Esophagus squamous epithelium (tissue), 5 donors: Measurements from ENCODE around the gene TPCN2. TPM values are rescaled to one million over a fixed set of nuclear protein-coding genes. Genes with fewer than 3 reads are reported as not detected.

Experiments used
- DNase-seq: peaks from one replicate; lab custom pipeline; 2025; lab: John Stamatoyannopoulos, UW
- H3K27ac ChIP-seq, 4 donors: fragments of 200-600 bp; sonication (generic); one replicate each; pipeline ENCODE4 v1.5.1; 2016 to 2019; ENCODE audit warnings: mild to moderate bottlenecking in 1 of 4
- H3K27me3 ChIP-seq, 4 donors: fragments of 200-600 bp; sonication (generic); 1 replicate in 3 of 4; 2 replicates in 1 of 4; pipeline versions ENCODE4 v1.5.1 to v1.6.0; 2017 to 2021; ENCODE audit warnings: antibody characterized with exemption in 1 of 4
- H3K36me3 ChIP-seq, 3 donors: fragments of 200-600 bp; sonication (generic); one replicate each; pipeline ENCODE4 v1.5.1; 2016 to 2019
- H3K4me1 ChIP-seq, 3 donors: fragments of 200-600 bp; sonication (generic); one replicate each; pipeline ENCODE4 v1.5.1; 2017 to 2019
- H3K4me3 ChIP-seq, 4 donors: fragments of 200-600 bp; sonication (generic); 1 replicate in 3 of 4; 2 replicates in 1 of 4; pipeline ENCODE4 v1.5.1; 2016 to 2019; ENCODE audit warnings: mild to moderate bottlenecking in 2 of 4, moderate library complexity in 1 of 4
- H3K9me3 ChIP-seq, 3 donors: fragments of 200-600 bp; sonication (generic); one replicate each; pipeline ENCODE4 v1.5.1; 2016 to 2019
- POLR2A ChIP-seq, 4 donors: fragments of 450-650 bp; IDR thresholded peaks; one replicate each; pipeline ENCODE4 v1.6.1; 2017; ENCODE audit warnings: antibody characterized with exemption in 4 of 4, mild to moderate bottlenecking in 4 of 4, moderate library complexity in 3 of 4
- WGBS, 2 donors: methylation state at CpG; one replicate each; pipeline ENCODE4 v1.1.5; 2018; 5-methylcytosine and 5-hydroxymethylcytosine counted together
- intact Hi-C: fragments of 100-400 bp; cut with DNase I; formaldehyde crosslinking; loops from one replicate; pipeline ENCODE4 v1.15.0; 2022
- total RNA-seq, 4 donors: library from RNA; depleted of rRNA; stranded (reverse); fragments of >200 nt; gene quantifications; one replicate each; pipeline ENCODE4 v1.1.0, GENCODE V29; 2016
- TF ChIP-seq, protein P1 (sequence below), 6 experiments: fragments of 450-650 bp in 4 of 6; fragments of 200-600 bp in 2 of 6; sonication (generic) in 2 of 6; IDR thresholded peaks; one replicate each; pipeline ENCODE4 v1.5.1; 2016 to 2019; ENCODE audit warnings: antibody characterized with exemption in 6 of 6, mild to moderate bottlenecking in 4 of 6, moderate library complexity in 4 of 6
- donor health status: DM: yes; HTN: yes; CAD: no.

Gene TPCN2
- total RNA-seq, 4 donors from 2014 or later: 7.9 to 12.0 (median 9.1) TPM

GRCh38 chr11:69173925-69174581, 125.3 kb downstream of the TPCN2 start:
- TF ChIP-seq, protein P1, sequence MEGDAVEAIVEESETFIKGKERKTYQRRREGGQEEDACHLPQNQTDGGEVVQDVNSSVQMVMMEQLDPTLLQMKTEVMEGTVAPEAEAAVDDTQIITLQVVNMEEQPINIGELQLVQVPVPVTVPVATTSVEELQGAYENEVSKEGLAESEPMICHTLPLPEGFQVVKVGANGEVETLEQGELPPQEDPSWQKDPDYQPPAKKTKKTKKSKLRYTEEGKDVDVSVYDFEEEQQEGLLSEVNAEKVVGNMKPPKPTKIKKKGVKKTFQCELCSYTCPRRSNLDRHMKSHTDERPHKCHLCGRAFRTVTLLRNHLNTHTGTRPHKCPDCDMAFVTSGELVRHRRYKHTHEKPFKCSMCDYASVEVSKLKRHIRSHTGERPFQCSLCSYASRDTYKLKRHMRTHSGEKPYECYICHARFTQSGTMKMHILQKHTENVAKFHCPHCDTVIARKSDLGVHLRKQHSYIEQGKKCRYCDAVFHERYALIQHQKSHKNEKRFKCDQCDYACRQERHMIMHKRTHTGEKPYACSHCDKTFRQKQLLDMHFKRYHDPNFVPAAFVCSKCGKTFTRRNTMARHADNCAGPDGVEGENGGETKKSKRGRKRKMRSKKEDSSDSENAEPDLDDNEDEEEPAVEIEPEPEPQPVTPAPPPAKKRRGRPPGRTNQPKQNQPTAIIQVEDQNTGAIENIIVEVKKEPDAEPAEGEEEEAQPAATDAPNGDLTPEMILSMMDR (IDR thresholded peaks at IDR 0.05): no peak
- TF ChIP-seq POLR2A (IDR thresholded peaks at IDR 0.05): no peak
- no peak for DNase-seq

GRCh38 chr11:69174841-69175240, 126.1 kb downstream of the TPCN2 start:
- H3K27me3 ChIP-seq: no peaks in the 10 kb centered on the region
- H3K36me3 ChIP-seq: no peaks in the 10 kb centered on the region
- intact Hi-C loops: no loop called here
- whole genome bisulfite sequencing, 2 donors: 35 to 73% methylated on average over 2 of the region's 2 CpGs
- TF ChIP-seq POLR2A (IDR thresholded peaks at IDR 0.05): no peak
- TF ChIP-seq, protein P1 (IDR thresholded peaks at IDR 0.05): no peak
- no peak for DNase-seq
- H3K27ac ChIP-seq: no peak overlapping the region
- H3K4me1 ChIP-seq: peaks cover 0 to 17% (median 3%) of the 10 kb centered on the region in 3 donors
- H3K9me3 ChIP-seq: peaks cover 0 to 10% (median 0%) of the 10 kb centered on the region in 3 donors
- H3K4me3 ChIP-seq: no peak overlapping the region

More at GRCh38 chr11:69173925-69174581, 125.3 kb downstream of the TPCN2 start:
- peaks cover 0 to 17% (median 3%) of the 10 kb centered on the region in 3 donors for H3K4me1 ChIP-seq
- H3K27me3 ChIP-seq: no peaks in the 10 kb centered on the region
- H3K27ac ChIP-seq: no peak overlapping the region
- peaks cover 0 to 10% (median 0%) of the 10 kb centered on the region in 3 donors for H3K9me3 ChIP-seq
- 24 to 56% methylated on average over 6 to 8 of the region's 8 CpGs for WGBS, 2 donors
- intact Hi-C loops: no loop called here
- H3K36me3 ChIP-seq: no peaks in the 10 kb centered on the region
- no peak overlapping the region for H3K4me3 ChIP-seq

DNA sequence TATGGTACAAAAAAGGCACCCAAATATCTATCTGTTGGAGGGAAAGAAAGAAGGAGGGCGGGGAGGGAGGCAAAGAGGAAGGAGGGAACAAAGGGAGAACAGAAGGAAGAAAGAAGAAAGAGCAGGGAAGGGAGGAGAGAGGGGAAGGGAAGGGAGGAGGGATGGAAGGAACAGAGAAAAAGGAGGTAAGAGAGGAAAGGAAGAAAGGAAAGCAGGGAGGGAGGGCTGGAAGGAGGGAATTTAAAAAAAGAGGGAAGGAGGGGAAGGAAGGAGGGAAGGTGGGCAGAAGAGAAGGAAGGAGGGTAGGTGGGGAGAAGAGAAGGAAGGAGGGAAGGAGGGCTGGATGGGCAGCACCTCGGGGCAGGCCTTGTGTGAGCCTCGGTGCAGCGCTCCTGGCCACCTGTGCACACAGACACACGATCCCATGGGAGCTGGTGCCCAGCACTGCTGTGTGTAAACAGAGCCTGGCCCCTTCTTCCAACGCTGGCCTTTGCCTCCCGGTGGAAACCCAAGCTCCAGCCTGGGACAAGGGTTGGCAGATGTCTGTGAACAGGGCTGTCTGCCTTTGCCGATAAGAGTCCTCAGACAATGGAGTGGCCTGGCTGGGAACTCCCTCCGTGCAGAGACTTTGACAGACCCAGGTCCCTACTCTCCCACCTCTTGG, 130.2 kb downstream of the TPCN2 start:
- H3K36me3 ChIP-seq: no peaks in the 10 kb centered on the region

DNA sequence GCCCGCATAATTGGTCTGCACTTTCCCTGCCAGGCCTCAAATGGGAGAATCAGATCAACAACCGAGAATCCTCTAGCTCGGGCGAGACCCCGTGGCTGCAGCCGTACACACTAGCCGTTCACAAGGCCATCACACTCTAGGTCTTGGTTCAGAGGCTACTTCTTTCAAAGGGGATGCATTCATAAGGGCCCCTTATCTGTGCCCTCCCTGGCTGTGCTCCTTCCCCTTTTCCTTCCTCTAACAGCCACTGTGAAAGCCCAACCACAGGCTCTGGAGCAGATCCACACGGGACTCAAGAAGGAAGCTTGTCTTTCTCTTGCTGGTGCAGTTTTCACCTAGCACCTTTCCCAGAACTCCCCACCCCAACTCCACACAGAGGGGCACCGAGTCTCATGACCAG, 131.5 kb downstream of the TPCN2 start:
- Histone ChIP-seq H3K9me3 (peaks cover 0 to 4% (median 0%) of the 10 kb centered on the region in 3 donors), H3K27me3 (peaks cover 0 to 3% (median 0%) of the 10 kb centered on the region in 4 donors), H3K4me3 (no peak overlapping the region), H3K36me3 (no peaks in the 10 kb centered on the region), H3K4me1 (peaks cover 0 to 2% (median 0%) of the 10 kb centered on the region in 3 donors), H3K27ac (no peak overlapping the region)
- TF ChIP-seq POLR2A (IDR thresholded peaks at IDR 0.05): no peak
- TF ChIP-seq, protein P1 (IDR thresholded peaks at IDR 0.05): no peak
- intact Hi-C loops: no loop called here
- WGBS, 2 donors: 71 to 94% methylated on average over 2 to 8 of the region's 9 CpGs
- DNase-seq: no peak

More for the DNA sequence above, 130.2 kb downstream of the TPCN2 start:
- intact Hi-C loops: no loop called here
- TF ChIP-seq POLR2A (IDR thresholded peaks at IDR 0.05): no peak
- TF ChIP-seq, protein P1 (IDR thresholded peaks at IDR 0.05): no peak
- H3K27me3 ChIP-seq: peaks cover 0 to 3% (median 0%) of the 10 kb centered on the region in 4 donors
- H3K4me3 ChIP-seq: no peak overlapping the region
- peaks cover 0 to 10% (median 0%) of the 10 kb centered on the region in 3 donors for H3K9me3 ChIP-seq
- WGBS, 2 donors: 79 to 80% methylated on average over 5 to 9 of the region's 9 CpGs
- no peak for DNase-seq
- H3K27ac ChIP-seq: no peak overlapping the region
- peaks cover 0 to 15% (median 3%) of the 10 kb centered on the region in 3 donors for H3K4me1 ChIP-seq

GRCh38 chr11:69180726-69181125, 132.0 kb downstream of the TPCN2 start:
- Histone ChIP-seq H3K4me3 (no peak overlapping the region), H3K36me3 (no peaks in the 10 kb centered on the region), H3K4me1 (no peaks in the 10 kb centered on the region), H3K27me3 (peaks cover 0 to 3% (median 0%) of the 10 kb centered on the region in 4 donors), H3K9me3 (no peaks in the 10 kb centered on the region), H3K27ac (no peak overlapping the region)
- WGBS, 2 donors: 95 to 100% methylated on average over 2 to 3 of the region's 3 CpGs
- intact Hi-C loops: no loop called here
- TF ChIP-seq, protein P1 (IDR thresholded peaks at IDR 0.05): no peak
- no peak for TF ChIP-seq POLR2A (IDR thresholded peaks at IDR 0.05)
- DNase-seq: no peak
